ENCODE measurements around the gene TSFM.
"Not testable (repeated sequence)": the region's sequence is repeated elsewhere in the genome, so short reads cannot be mapped to it uniquely, and the experiment has no call there.

The TSFM gene

DNA sequence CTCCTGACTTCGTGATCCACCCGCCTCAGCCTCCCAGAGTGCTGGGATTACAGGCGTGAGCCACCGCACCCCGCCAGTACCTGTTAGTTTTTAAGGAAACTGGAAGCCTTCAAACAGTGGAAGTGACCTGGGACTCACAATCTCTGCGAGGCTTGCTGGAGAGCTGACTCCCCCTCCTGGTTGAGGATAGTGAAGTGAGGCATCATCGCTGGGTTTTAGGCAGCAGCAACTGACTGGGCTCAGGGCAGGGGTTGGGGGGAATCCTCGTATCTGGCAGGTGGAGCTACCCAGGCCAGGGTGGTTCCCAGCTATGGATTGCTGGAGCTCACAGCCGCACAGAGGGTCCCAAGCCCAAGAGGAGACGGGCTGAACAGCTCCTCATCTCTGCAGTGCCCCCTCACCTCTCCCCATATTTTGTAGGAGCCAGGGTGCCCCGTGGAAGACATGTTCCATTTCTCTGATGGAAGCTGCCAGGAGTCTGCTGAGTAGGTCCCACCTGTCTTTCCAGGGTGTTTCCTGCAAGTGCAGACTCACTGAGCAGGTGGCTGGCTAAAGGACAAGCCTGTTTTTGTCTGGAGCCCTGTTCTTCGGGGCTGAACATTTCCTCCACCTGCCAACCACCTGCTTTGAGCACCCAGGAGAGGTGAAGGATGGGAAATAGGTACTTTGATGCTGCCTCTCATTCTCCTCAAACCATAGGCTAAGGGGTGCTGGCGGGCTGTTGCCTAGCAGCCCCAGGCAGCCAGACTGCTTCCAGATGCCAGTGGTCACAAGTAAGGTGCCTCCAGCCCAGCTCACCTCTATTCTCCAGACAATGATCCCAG lies 32.8 kb downstream of the TSFM start:
- no peak for DNase-seq (ENCODE audit: low read depth)

DNA sequence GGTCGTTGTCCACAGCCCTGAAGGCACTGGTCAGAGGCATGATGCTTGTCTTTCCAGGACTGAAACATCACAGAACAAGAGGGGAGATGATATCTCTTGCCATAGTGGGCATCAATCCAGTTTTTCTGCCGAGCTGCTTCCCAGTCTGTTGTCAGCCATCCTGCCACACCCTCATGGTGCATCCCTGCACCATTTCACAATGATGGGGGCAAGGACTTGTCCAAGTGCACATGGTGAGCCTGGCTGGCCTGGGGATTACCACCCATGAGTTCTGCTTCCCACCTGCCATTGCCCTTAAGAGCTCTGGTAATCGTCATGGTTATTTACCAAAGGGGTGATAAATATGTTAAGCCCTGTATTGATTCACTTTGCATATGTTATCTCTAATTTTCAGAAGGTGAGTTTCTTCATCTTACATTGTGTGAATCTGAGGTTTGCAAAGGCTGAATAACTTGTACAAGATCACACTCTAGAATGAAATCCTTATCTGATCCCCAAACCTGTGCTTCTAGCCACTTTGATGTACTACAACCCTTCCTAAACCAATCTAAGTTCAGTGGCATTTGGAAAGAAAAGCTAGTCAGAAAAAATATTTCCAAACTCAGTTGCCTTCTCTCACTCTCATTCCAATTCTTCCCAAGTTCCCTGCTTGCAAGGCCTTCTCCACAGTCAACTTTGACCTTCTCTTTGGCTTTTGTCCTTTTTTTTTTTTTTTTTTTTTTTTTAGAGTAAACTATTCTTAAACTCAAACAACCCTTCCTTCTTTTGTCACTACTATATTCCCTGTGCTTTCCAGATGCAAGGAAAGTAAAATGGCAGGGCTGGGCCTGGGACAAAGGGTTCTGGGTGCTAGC lies 33.6 kb downstream of the TSFM start:
- DNase-seq (ENCODE audit: low read depth) = no peak

DNA sequence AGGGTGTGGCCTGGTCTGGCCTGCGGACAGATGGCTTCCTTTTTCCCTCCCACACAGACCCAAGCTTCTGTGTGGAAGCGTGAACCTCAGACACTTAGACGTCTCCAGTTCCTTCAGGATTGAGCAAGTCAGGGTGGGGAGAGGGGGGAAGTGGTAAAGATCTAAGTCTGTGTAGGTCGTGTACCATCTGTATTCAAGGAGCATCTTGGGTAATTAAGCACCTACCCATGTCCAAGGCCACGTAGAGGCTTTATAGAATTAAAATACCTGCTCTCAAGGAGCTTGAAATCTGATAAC lies 34.2 kb downstream of the TSFM start:
- DNase-seq (ENCODE audit: low read depth) = no peak

DNA sequence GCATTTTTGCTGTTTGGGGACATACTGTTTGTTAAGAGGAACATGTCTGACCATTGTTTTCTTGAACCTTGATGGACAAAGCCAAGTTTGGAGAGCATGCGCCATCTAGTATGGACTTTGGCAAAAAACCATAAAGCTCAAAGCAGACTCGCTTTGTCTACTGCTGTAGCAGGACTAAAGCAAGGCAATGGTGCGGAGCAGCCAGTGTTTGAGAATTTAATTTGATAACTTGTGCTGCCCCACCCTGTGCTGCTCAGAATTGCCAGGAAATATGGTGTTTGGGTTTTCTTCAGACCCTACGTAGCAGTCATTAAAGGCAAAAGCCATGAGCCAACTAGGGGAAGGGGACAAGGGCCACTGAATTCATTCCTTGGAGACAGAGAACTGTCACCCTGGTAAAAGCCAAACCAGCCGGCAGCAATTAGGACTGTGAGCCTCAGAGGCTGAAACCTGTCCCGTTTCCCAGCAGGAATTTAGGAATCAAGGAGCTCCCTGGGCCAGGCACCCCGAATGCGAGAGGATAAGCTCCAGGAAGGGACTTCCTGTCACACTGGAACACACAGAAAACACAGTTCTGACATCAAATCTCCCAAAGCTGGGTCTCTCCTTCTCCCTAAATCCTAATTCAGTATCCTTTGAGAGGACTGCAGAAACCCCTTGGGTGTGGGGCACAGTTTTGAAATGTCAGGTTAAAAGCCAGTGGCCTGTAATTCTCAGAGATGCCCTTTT lies 34.8 kb downstream of the TSFM start:
- no peak for DNase-seq (ENCODE audit: low read depth)

DNA sequence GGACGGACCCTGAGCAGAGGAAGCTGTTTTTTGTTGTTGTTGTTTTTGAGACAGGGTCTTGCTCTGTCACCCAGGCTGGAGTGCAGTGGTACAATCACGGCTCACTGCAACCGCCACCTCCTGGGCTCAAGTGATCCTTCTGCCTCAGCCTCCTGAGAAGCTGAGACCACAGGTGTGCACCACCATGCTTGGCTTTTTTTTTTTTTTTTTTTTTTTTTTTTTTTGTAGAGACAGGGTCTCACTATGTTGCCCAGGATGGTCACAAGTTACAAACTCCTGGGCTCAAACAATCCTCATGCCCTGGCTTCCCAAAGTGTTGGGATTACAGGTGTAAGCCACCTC lies 35.4 kb downstream of the TSFM start:
- not testable (repeated sequence) for DNase-seq (ENCODE audit: low read depth)

DNA sequence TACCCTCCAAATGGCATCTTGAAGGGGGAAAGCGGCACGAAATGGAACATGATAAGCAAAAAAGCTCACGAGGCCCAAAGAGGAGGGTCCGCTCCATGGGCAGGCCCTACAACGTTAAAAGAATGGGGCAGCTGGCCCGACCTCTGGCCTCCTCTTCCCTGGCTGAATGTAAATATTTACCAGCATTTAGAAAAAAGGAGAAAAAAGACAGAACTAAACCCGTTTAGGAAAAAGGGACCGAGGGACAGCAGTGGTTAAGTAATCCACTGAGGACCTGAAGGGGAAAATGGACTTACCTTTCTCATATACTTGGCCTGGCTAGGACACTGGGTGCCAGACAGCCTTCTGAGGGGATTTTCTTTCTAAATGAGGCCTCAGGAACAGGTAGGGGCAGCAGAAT lies 37.5 kb downstream of the TSFM start:
- DNase-seq (ENCODE audit: low read depth) = not testable (repeated sequence)

DNA sequence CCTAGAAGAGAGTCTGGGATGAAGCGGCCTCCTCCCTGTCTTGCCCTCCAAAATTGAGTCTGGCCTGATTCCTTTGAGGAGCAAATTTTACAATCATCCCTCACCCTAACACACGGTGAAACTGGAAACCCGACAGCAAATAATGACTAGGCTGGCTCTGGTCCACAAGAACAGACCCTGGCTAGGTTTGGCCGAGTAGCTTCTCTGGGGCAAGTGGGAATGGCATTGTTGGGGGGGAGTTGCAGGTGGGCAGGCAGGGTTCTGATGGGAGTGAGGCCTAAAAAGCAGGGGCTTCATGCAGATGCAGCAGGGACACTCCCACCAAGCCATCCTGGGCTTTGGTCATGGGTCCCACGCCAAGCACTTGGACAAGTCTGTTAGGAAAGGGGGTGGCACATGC lies 38.4 kb downstream of the TSFM start:
- not testable (repeated sequence) for DNase-seq (ENCODE audit: low read depth)

DNA sequence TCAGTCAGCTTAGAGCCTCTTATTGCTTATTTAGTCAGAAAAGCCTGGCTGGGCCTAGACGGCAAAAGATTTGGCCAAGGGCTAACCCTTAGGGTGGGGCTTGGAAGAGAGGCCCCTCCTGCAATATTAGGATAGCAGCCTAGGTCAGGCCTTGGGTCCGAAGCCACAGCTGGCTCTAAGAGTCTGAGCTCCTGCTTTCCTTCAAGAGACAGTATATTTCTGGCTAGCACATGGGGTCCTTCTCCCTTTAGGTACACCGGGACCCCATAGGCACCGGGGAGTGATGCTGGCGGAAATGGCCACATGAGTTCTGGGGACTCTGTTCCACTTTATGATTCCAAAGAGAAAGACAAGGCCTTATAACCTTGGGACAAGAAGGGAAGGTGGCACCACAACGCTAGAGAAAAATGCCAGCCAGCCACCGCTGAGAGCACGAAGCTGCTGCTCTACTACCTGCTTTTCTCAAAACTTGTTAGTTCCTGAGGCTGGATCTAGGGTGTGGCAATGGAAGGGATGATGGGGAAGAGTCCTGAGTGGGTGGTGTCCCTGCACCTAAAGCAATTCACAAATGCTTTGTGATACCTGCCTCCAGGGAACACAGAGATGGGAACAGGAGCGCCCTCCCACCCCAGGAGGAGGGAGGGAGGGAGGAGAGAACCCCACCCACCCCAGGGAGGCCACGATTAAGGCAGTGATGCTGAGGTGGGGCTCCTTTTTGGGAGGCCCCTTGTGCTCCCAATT lies 39.1 kb downstream of the TSFM start:
- DNase-seq (ENCODE audit: low read depth) = no peak

DNA sequence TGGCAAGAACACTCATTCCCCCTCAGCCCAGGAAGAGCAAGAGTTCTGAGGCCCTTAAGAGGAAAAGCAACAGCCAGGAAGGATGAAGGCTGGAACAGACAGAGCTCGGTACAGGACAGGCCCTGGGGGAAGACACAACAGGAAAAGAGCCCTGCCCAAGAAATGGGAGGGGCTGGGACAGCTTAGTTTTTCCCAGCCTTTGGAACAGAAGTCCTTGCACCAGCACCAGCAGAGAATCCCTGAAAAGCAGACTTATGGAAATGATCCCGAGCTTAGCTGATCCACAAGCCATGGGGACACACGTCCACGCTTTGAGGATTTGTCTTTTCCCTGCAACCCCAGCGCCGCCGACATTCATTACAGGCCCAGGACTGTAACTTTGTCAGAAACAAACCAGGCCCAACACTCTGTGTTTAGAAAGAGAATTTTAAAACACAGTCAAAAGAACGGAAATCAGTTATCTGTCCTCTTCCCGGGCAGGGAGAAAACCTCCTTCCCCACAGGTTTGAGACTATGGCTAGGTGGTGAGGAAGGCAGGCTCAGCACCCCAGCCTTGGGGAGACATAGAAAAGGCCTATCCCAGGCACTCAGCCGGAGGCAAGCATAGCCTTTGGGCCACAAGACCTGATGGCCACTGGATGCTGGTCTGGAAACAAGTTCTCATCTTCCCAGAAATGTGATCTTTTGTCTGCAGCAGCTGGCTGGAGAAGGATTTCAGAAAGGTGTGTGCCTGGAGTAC lies 40.0 kb downstream of the TSFM start:
- no peak for DNase-seq (ENCODE audit: low read depth)

DNA sequence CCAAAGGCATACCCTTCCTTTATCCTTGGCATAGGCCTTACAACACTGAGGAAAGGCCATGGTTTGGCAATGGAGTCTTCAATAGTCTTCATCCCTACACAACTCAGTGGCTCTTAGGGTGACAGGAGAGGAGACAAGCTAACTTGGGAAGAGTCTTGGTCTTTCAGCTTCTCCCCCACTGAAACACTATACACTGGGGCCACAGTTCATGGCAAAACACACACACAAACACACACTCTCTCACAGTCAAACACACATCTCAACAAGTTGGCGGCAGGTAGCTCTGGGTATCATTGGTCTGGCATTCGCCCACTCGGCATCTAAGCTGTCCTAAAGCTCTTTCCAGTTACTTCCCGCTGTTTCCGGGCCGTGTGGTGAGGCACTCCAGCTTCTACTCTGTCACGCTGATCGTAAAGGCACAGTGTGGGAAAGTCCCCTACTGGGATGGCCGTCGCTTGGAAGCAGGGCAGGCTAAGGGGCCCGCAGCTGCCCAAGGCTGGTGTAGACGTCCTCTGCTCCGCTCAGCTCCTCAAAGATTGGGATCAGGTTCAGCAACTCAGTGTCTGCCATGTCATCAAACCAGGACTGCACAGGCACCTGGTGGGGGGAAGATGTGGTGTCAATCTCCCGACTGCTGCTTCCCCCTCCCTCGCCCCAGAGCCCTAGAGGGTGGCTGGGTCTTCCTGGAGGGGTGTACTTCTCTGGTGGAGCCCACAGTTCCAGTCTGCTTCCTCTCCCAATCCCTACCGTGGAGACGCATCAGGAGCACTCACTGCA lies 40.7 kb downstream of the TSFM start:
- DNase-seq (ENCODE audit: low read depth) = no peak

DNA sequence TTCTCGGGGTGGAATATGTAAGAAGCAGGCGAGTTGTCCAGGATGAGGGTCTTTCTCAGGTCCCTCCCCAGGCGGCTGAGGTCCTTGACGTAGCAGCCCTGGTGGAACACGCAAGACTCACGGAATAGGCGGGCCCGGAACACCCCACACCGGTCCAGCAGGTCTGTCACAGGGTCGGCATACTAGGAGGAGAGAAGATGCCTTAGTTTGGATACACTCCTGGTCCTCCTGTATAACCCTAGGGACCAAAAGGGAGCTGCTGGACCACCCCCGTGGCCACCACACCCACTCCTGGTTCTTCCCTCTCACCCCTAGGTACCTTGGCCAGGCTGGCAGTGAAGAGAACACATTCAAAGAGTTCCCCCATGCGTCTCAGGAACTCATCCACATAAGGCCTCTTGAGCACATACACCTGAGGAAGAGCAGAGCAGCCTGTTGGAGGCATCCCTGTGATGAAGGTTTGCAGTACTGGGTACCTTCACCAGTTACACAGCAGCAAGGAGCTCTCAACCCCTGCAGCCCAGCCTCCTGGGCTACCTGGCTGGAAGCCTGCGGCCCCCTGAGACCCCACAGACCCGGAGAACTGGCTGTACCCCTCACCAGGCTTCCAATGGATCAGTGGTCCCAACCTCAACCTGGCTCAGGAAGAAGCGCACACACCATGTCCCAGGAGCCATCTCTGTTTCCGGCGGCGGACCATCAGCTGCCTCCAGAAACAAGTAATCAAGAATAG lies 41.5 kb downstream of the TSFM start:
- no peak for DNase-seq (ENCODE audit: low read depth)

DNA sequence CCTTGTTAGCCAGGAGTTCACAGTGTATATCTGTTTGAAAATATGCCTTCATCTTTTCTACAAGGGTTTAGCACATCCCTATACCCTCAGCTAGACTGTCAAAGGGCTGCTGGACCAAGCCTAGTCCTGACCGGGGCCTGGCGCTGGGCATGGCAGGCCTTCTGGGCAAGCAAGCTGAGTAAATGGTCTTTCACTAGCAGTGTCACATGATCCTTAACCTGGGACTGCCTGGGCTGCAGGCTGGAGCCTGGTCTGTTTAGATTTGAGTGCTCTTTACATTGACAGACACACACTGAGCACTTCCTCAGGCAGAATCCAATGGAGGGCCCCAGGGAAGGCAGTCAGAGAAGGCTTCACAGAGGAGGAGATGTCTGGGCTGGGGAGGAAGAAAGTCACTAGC lies 42.9 kb downstream of the TSFM start:
- DNase-seq (ENCODE audit: low read depth) = no peak

DNA sequence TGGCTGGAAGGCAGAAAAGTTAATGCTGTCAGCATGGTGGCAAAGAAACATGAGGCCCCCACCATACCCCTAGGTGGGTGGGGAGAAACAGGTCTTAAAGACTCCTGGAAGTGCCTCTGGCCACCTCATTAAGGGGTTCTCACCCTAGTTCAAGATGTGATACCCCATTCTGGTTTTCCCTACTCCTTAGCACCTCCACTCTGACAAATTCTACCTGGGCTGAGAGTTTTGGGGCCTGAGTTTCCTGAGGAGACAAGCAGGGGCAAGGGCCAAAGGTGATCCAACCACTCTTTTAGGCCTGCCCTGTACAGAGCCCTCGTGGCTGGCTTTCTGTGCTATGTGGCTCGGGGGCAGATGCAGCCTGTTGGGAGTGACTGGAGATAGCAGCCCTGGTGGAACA lies 43.8 kb downstream of the TSFM start:
- DNase-seq (ENCODE audit: low read depth) = no peak

DNA sequence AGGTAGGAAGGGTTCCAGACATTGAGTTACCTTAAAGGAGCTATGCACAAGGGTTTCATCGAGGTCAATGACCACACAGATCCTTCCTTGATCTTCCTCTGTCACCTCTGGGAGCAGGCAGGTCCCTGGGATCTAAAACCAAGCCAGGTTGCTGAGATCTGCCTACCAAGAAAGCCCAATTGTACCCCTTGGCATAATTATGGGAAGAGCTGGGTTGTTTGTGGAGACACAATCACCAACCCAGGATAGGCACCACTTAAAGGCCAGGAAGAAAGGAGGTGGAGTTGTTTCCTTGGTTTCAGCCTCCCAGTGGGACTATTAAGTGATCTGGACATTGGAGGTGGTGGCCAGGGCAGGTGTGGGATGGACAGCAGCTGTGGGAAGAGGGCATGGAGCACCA lies 44.4 kb downstream of the TSFM start:
- no peak for DNase-seq (ENCODE audit: low read depth)

DNA sequence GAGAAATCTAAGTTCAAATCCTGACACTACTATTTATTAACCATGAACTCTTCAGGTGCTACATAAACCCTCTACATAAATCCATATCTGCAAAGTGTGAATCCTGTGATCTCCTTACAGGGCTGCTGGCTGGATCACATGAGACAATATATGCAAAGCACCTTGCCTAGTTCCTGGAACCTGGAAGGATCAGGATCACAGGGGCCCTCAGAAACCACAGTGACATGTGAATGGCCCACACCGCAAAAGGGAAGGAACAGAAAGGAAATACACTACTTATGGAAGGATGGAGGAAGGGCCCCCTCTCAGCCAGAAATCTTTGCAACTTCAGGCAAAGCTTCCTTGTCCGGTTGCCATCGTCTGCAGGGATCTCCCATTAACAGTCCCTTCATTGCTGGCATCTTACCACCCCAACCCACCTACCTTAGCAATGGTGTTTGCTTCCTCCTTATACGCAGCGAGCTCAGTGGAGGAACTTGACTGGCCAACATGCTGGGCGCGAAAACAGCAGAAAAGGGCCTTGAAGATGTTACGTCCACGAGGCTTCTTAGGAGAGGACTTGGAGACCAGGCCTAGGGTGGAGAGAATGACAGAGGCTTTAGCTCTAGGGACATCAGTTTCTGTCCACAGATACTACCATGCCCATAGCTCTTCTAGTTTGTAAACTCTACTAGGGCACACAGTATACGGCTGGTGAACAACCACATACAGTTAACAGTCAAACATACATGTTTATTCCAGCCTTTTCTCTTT lies 46.6 kb downstream of the TSFM start:
- no peak for DNase-seq (ENCODE audit: low read depth)

DNA sequence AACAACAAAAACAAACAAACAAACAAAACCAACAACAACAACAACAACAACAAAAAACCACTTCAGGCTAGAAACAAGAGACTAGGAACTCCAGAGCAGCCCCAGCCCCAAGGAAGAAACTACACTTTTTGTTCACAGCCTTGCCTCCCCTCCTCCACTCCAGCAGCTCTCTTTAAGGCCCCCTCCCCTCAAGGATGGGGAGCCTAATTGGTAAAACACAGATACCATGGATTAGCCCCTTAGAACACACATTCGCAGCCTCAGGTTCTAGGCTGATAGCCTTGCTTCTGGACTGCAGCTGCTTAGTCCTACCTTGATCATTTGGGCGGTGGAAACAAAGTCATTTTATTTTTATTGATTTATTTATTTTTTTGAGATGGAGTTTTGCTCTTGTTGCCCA lies 47.8 kb downstream of the TSFM start:
- no peak for DNase-seq (ENCODE audit: low read depth)

DNA sequence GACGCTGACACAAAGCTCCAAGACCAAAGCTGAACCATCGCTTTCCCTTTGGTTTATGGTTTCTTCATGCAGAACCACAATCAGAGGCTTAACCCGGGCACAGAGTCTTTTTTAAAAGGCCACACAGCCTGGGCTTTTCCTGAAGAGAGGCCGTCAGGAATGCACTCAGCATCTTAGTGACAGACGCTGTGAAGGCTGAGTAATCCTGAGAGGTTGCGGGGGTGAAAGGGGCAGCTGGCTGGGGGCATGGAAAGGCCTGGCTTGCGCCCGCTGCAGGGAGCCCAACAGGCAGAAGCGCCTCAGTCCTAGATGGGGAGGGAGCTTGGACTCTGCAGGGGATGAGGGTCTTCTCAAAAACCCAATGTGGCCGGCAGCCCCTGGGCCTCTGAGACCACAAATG lies 50.4 kb downstream of the TSFM start:
- no peak for DNase-seq (ENCODE audit: low read depth)

DNA sequence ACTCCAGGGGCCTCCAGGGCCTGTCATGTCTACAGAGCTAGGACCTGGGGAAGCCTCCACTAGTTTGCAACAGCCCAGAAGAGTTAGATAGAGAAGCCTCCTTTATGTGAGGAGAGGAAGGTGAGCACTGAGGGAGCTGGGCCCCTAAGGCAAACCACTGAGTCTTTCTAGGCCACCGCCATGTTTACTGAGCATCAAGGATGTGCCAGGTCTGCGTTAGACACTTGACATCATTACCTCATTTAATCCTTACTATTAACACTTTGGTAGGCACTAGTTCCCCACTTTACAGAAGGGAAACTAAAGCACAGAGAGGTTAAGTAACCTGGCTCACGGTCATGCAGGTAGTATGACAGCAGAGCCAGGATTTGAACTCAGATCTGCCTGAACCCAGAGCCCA lies 51.1 kb downstream of the TSFM start:
- DNase-seq (ENCODE audit: low read depth) = no peak

DNA sequence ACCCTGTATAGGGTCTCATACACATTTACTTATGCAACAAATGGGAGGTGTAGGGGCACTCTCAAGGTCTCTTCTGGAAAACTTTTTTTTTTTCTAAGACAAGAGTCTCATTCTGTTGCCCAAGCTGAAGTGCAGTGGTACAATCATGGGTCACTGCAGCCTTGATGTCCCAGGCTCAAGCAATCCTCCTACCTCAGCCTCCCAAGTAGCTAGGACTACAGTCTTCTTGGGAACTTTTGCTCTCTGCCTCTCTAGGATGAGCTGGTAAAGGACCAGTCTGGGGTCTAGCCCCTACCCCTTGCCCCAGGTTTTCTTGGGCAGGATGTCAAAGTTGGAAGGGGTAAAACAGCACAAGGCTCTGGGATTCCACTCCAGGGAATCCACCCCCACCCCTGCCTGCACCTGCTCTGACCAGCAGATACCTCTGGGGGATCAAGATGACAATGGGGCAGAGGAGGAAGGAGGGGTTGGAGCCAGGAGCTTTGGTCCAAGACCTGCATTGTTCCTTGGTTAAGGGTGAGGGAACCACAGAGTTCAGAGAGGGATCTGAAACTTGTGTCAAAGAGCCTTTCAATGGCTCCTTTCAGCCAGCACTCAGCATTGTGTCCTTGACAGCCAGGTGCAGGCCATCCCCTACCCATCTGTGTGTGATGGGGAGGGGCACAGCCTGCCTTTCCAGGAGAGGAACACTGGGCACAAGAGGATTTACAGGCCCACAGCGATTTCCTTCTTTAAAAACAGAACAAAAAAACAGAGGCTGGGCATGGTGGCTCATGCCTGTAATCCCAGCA lies 51.7 kb downstream of the TSFM start:
- DNase-seq (ENCODE audit: low read depth) = no peak
